Central memory CD8-positive, alpha-beta T cell (primary cell): ENCODE data around the gene RNLS.

Source experiments
- ATAC-seq: fragments of 150-1000 bp; cut with Tn5 transposase; replicated peaks from 2 replicates; pipeline ENCODE4 v1.10.0; 2022; ENCODE audit warnings: mild to moderate bottlenecking, moderate FRiP score, moderate number of reproducible peaks; ENCODE audit not compliant: poor library complexity, severe bottlenecking; ENCODE audit errors: extremely low read depth
- DNase-seq, 2 donors: peaks; one replicate each; pipeline ENCODE4 v3.0.0; 2021; ENCODE audit warnings: low spot score in 2 of 2
- H3K27ac Mint-ChIP-seq: one replicate; pipeline ENCODE4 v1.8.0; 2022; ENCODE audit warnings: low read depth, mild to moderate bottlenecking, moderate library complexity, mixed read lengths
- H3K27me3 Mint-ChIP-seq: one replicate; pipeline ENCODE4 v1.8.0; 2022; ENCODE audit warnings: mixed read lengths
- H3K36me3 Mint-ChIP-seq: one replicate; pipeline ENCODE4 v1.8.0; 2022; ENCODE audit warnings: mild to moderate bottlenecking, moderate library complexity, mixed read lengths; ENCODE audit not compliant: insufficient read depth
- H3K4me1 Mint-ChIP-seq: one replicate; pipeline ENCODE4 v1.8.0; 2022; ENCODE audit warnings: mixed read lengths
- H3K4me3 Mint-ChIP-seq: one replicate; pipeline ENCODE4 v1.8.0; 2022; ENCODE audit warnings: mild to moderate bottlenecking, moderate library complexity, mixed read lengths
- H3K9me3 Mint-ChIP-seq: one replicate; pipeline ENCODE4 v1.8.0; 2022; ENCODE audit warnings: mixed read lengths

RNLS gene

GRCh38 chr10:88346144-88346977 is 236.8 kb downstream of the RNLS start:
- no peaks in the 10 kb centered on the region for H3K9me3 Mint-ChIP-seq
- ATAC-seq (no peak), DNase-seq (no peak)
- no peak overlapping the region for H3K27ac Mint-ChIP-seq
- no peak overlapping the region for H3K4me3 Mint-ChIP-seq
- no peaks in the 10 kb centered on the region for H3K36me3 Mint-ChIP-seq
- no peaks in the 10 kb centered on the region for H3K27me3 Mint-ChIP-seq
- H3K4me1 Mint-ChIP-seq = no peaks in the 10 kb centered on the region

- ATAC-seq = no peak
- Mint-ChIP-seq H3K4me3 (no peak overlapping the region), H3K27me3 (no peaks in the 10 kb centered on the region), H3K27ac (no peak overlapping the region), H3K36me3 (no peaks in the 10 kb centered on the region), H3K9me3 (no peaks in the 10 kb centered on the region), H3K4me1 (no peaks in the 10 kb centered on the region)
- no peak for DNase-seq
These were observed 239.2 kb downstream of the RNLS start for GRCh38 chr10:88343761-88344484.

- no peak for ATAC-seq
- DNase-seq = no peak
- Mint-ChIP-seq H3K4me3 (no peak overlapping the region), H3K4me1 (no peaks in the 10 kb centered on the region), H3K9me3 (no peaks in the 10 kb centered on the region), H3K27me3 (no peaks in the 10 kb centered on the region), H3K27ac (no peak overlapping the region), H3K36me3 (no peaks in the 10 kb centered on the region)
These were observed 240.3 kb downstream of the RNLS start for GRCh38 chr10:88342733-88343310.

GRCh38 chr10:88337134-88337533 is 246.0 kb downstream of the RNLS start:
- H3K27me3 Mint-ChIP-seq = no peaks in the 10 kb centered on the region
- H3K4me1 Mint-ChIP-seq = no peaks in the 10 kb centered on the region
- ATAC-seq (no peak), DNase-seq (no peak)
- H3K4me3 Mint-ChIP-seq = no peak overlapping the region
- H3K27ac Mint-ChIP-seq = no peak overlapping the region
- no peaks in the 10 kb centered on the region for H3K9me3 Mint-ChIP-seq
- no peaks in the 10 kb centered on the region for H3K36me3 Mint-ChIP-seq

GRCh38 chr10:88336334-88336733 is 246.8 kb downstream of the RNLS start:
- DNase-seq = no peak
- Mint-ChIP-seq H3K27ac (no peak overlapping the region), H3K4me3 (no peak overlapping the region), H3K27me3 (no peaks in the 10 kb centered on the region), H3K9me3 (no peaks in the 10 kb centered on the region), H3K36me3 (no peaks in the 10 kb centered on the region), H3K4me1 (no peaks in the 10 kb centered on the region)
- no peak for ATAC-seq

GRCh38 chr10:88333248-88333630 is 249.9 kb downstream of the RNLS start:
- DNase-seq (no peak), ATAC-seq (no peak)
- no peaks in the 10 kb centered on the region for H3K36me3 Mint-ChIP-seq
- no peak overlapping the region for H3K4me3 Mint-ChIP-seq
- H3K27ac Mint-ChIP-seq = no peak overlapping the region
- no peaks in the 10 kb centered on the region for H3K27me3 Mint-ChIP-seq
- H3K9me3 Mint-ChIP-seq = no peaks in the 10 kb centered on the region
- no peaks in the 10 kb centered on the region for H3K4me1 Mint-ChIP-seq

GRCh38 chr10:88332503-88333247 is 250.4 kb downstream of the RNLS start:
- Mint-ChIP-seq H3K27ac (no peak overlapping the region), H3K4me3 (no peak overlapping the region), H3K9me3 (no peaks in the 10 kb centered on the region), H3K27me3 (no peaks in the 10 kb centered on the region), H3K36me3 (no peaks in the 10 kb centered on the region), H3K4me1 (no peaks in the 10 kb centered on the region)
- ATAC-seq (no peak), DNase-seq (no peak)

GRCh38 chr10:88330174-88330573 is 252.9 kb downstream of the RNLS start:
- no peaks in the 10 kb centered on the region for H3K4me1 Mint-ChIP-seq
- H3K27ac Mint-ChIP-seq = no peak overlapping the region
- H3K4me3 Mint-ChIP-seq = no peak overlapping the region
- H3K27me3 Mint-ChIP-seq = no peaks in the 10 kb centered on the region
- ATAC-seq (no peak), DNase-seq (no peak)
- peaks cover 6% of the 10 kb centered on the region for H3K9me3 Mint-ChIP-seq
- H3K36me3 Mint-ChIP-seq = no peaks in the 10 kb centered on the region

- H3K27me3 Mint-ChIP-seq = no peaks in the 10 kb centered on the region
- no peak overlapping the region for H3K4me3 Mint-ChIP-seq
- no peak overlapping the region for H3K27ac Mint-ChIP-seq
- H3K36me3 Mint-ChIP-seq = no peaks in the 10 kb centered on the region
- H3K9me3 Mint-ChIP-seq = peaks cover 10% of the 10 kb centered on the region
- ATAC-seq (no peak), DNase-seq (no peak)
- H3K4me1 Mint-ChIP-seq = no peaks in the 10 kb centered on the region
These were observed 260.6 kb downstream of the RNLS start for GRCh38 chr10:88322324-88323063.

- no peaks in the 10 kb centered on the region for H3K27me3 Mint-ChIP-seq
- no peaks in the 10 kb centered on the region for H3K4me1 Mint-ChIP-seq
- no peaks in the 10 kb centered on the region for H3K36me3 Mint-ChIP-seq
- no peak overlapping the region for H3K27ac Mint-ChIP-seq
- H3K9me3 Mint-ChIP-seq = peaks cover 4% of the 10 kb centered on the region
- DNase-seq = no peak
- ATAC-seq = no peak
- no peak overlapping the region for H3K4me3 Mint-ChIP-seq
These were observed 263.1 kb downstream of the RNLS start for GRCh38 chr10:88319960-88320517.

- Mint-ChIP-seq H3K9me3 (peaks cover 4% of the 10 kb centered on the region), H3K36me3 (no peaks in the 10 kb centered on the region), H3K27ac (no peak overlapping the region), H3K4me1 (no peaks in the 10 kb centered on the region), H3K27me3 (no peaks in the 10 kb centered on the region), H3K4me3 (no peak overlapping the region)
- ATAC-seq (no peak), DNase-seq (no peak)
These were observed 264.3 kb downstream of the RNLS start for GRCh38 chr10:88318803-88319202.

- Mint-ChIP-seq H3K4me3 (no peak overlapping the region), H3K4me1 (no peaks in the 10 kb centered on the region), H3K36me3 (no peaks in the 10 kb centered on the region), H3K9me3 (peaks cover 4% of the 10 kb centered on the region), H3K27me3 (no peaks in the 10 kb centered on the region), H3K27ac (no peak overlapping the region)
- DNase-seq (no peak), ATAC-seq (no peak)
These were observed 266.0 kb downstream of the RNLS start for GRCh38 chr10:88317099-88317498.
